Peyer's patch (tissue), 4 donors: ENCODE measurements around the gene ZBTB8A. TPM values are rescaled to one million over a fixed set of nuclear protein-coding genes. Genes with fewer than 3 reads are reported as not detected.

Source experiments
- DNase-seq, 3 donors: peaks; one replicate each; pipeline ENCODE4 v3.0.0-alpha.2; 2017 to 2019
- H3K27ac ChIP-seq, 4 donors: fragments of 200-600 bp; sonication (generic); one replicate each; pipeline ENCODE4 v1.5.1; 2016 to 2019
- H3K27me3 ChIP-seq, 2 donors: fragments of 200-600 bp; sonication (generic); one replicate each; pipeline ENCODE4 v1.5.1; 2019
- H3K36me3 ChIP-seq, 3 donors: fragments of 200-600 bp; sonication (generic); one replicate each; pipeline ENCODE4 v1.5.1; 2016 to 2019
- H3K4me1 ChIP-seq, 4 donors: fragments of 200-600 bp; sonication (generic); one replicate each; pipeline ENCODE4 v1.5.1; 2016 to 2019
- H3K4me3 ChIP-seq, 4 donors: fragments of 200-600 bp; sonication (generic); 1 replicate in 3 of 4; 2 replicates in 1 of 4; pipeline ENCODE4 v1.5.1; 2016 to 2019; ENCODE audit warnings: mild to moderate bottlenecking in 1 of 4
- H3K9me3 ChIP-seq, 4 donors: fragments of 200-600 bp; sonication (generic); one replicate each; pipeline ENCODE4 v1.5.1; 2016 to 2019; ENCODE audit warnings: mild to moderate bottlenecking in 1 of 4
- CTCF ChIP-seq, 6 experiments: fragments of 450-650 bp in 4 of 6; fragments of 200-600 bp in 2 of 6; sonication (generic) in 1 of 6; IDR thresholded peaks; one replicate each; pipeline ENCODE4 v1.5.1; 2017 to 2019; ENCODE audit warnings: antibody characterized with exemption in 6 of 6, mild to moderate bottlenecking in 3 of 6, moderate library complexity in 1 of 6
- POLR2A ChIP-seq, 2 donors: fragments of 450-650 bp; IDR thresholded peaks; one replicate each; pipeline ENCODE4 v1.5.1; 2017; ENCODE audit warnings: antibody characterized with exemption in 2 of 2, mild to moderate bottlenecking in 2 of 2, moderate library complexity in 2 of 2
- small RNA-seq, 2 donors: library from RNA; depleted of rRNA; stranded (forward); fragments of <200 nt; gene quantifications; one replicate each; pipeline ENCODE3, GENCODE V24; 2016
- total RNA-seq, 4 donors: library from RNA; depleted of rRNA; stranded (reverse); fragments of >200 nt; gene quantifications; one replicate each; pipeline ENCODE4 v1.1.0, GENCODE V29; 2016

The ZBTB8A gene
- total RNA-seq, 4 donors from 2014 or later, result 2.3 to 5.8 (median 4.7) TPM

- peaks cover 0 to 56% (median 14%) of the 10 kb centered on the region in 4 donors for H3K4me1 ChIP-seq
- H3K4me3 ChIP-seq, result peak overlapping the region in 3 of 4 donors; percentile 72 to 86 (median 81)
- TF ChIP-seq POLR2A (IDR thresholded peaks at IDR 0.05), result no peak
- TF ChIP-seq CTCF (IDR thresholded peaks at IDR 0.05), result no peak
- H3K36me3 ChIP-seq, result peaks cover 0 to 44% (median 0%) of the 10 kb centered on the region in 3 donors
- peak overlapping the region in 2 of 4 donors; percentile 95 to 99 for H3K27ac ChIP-seq
- H3K9me3 ChIP-seq, result no peaks in the 10 kb centered on the region
- no peaks in the 10 kb centered on the region for H3K27me3 ChIP-seq
- DNase-seq, result no peak
These were observed 113.2 kb downstream of the ZBTB8A start for GRCh38 chr1:32652244-32652962.

Small RNAs within 50 kb of the gene (small RNA-seq; reads per million reads assigned to genes)
- gene RF00019, result 0 reads per million in 2 donors

Other genes starting within 250 kb of the ZBTB8A start
- gene HDAC1, start 247.3 kb upstream of the ZBTB8A start, total RNA-seq, result 100 to 1,000 TPM in 3 of 4 donors, 10 to 100 TPM in 1; 93.0 to 147 (median 122) TPM
- gene MARCKSL1, start 203.2 kb upstream of the ZBTB8A start, total RNA-seq, result 10 to 100 TPM; 19.1 to 51.2 (median 35.9) TPM
- 10 to 100 TPM; 15.7 to 44.5 (median 25.6) TPM for gene FAM229A, start 176.9 kb upstream of the ZBTB8A start, total RNA-seq
- 1 to 10 TPM in 1 of 4 donors, not detected in 3; 5.2 TPM for gene TSSK3, start 176.9 kb upstream of the ZBTB8A start, total RNA-seq
- gene BSDC1, start 145.0 kb upstream of the ZBTB8A start, total RNA-seq, result 100 to 1,000 TPM in 3 of 4 donors, 10 to 100 TPM in 1; 89.1 to 140 (median 109) TPM
- gene ZBTB8B, start 74.4 kb upstream of the ZBTB8A start, total RNA-seq, result under 1 TPM in 2 of 4 donors, not detected in 2; 0.13 to 0.19 TPM
- 10 to 100 TPM; 34.7 to 56.2 (median 44.1) TPM for gene ZBTB8OS, start 111.1 kb downstream of the ZBTB8A start, total RNA-seq
- 100 to 1,000 TPM in 3 of 4 donors, 10 to 100 TPM in 1; 72.1 to 172 (median 109) TPM for gene RBBP4, start 111.8 kb downstream of the ZBTB8A start, total RNA-seq
- 10 to 100 TPM in 1 of 4 donors, 1 to 10 TPM in 3; 8.3 to 19.8 (median 9.2) TPM for gene SYNC, start 163.3 kb downstream of the ZBTB8A start, total RNA-seq